Cardiac muscle cell (in vitro differentiated cells and primary cell): ENCODE results near the gene ACOT7. TPM values are rescaled to one million over a fixed set of nuclear protein-coding genes. Genes with fewer than 3 reads are reported as not detected.
A peak's percentile ranks its signal among the peaks of the same experiment; 100 is the strongest.

Source experiments
- DNase-seq, 2 donors: peaks; one replicate each; pipeline versions ENCODE4 v3.0.0 to v3.0.0-alpha.2; 2010 to 2017; ENCODE audit warnings: low read depth in 1 of 2, low spot score in 1 of 2
- H3K27ac ChIP-seq: fragments of 200-600 bp; sonication (generic); 2 replicates; pipeline ENCODE4 v1.5.1; 2016
- H3K27me3 ChIP-seq: fragments of 200-600 bp; sonication (generic); 2 replicates; pipeline ENCODE4 v1.6.0; 2016; ENCODE audit warnings: control low read depth
- H3K36me3 ChIP-seq: fragments of 200-600 bp; sonication (generic); 2 replicates; pipeline ENCODE4 v1.5.1; 2016; ENCODE audit warnings: control low read depth
- H3K4me1 ChIP-seq: fragments of 200-600 bp; sonication (generic); 2 replicates; pipeline ENCODE4 v1.8.1; 2017; ENCODE audit warnings: low read depth, mild to moderate bottlenecking, mixed run types
- H3K4me3 ChIP-seq: fragments of 200-600 bp; sonication (generic); 2 replicates; pipeline ENCODE4 v1.5.1; 2016; ENCODE audit warnings: mild to moderate bottlenecking
- H3K9me3 ChIP-seq: fragments of 200-600 bp; sonication (generic); 2 replicates; pipeline ENCODE4 v1.5.1; 2017; ENCODE audit warnings: low read depth, mild to moderate bottlenecking, control low read depth
- polyA plus RNA-seq: library from polyadenylated mRNA; unstranded; fragments of >200 nt; fragmentation: Nextera tagmentation; extraction: Ambion mirVana; gene quantifications from 2 replicates; pipeline ENCODE4 v1.2.1, GENCODE V29; 2016
- total RNA-seq: library from RNA; depleted of rRNA; stranded (reverse); fragments of >200 nt; gene quantifications from 2 replicates; pipeline ENCODE4 v1.2.3, GENCODE V29; 2016
- TF ChIP-seq, protein P1 (sequence below): IDR thresholded peaks from 2 replicates; pipeline ENCODE4 v1.5.1; 2012; ENCODE audit warnings: low read depth, mild to moderate bottlenecking, low read length

The ACOT7 gene
- total and polyA plus RNA-seq, 2 experiments from 2014 or later, result 11.8 to 51.2 TPM

DNA sequence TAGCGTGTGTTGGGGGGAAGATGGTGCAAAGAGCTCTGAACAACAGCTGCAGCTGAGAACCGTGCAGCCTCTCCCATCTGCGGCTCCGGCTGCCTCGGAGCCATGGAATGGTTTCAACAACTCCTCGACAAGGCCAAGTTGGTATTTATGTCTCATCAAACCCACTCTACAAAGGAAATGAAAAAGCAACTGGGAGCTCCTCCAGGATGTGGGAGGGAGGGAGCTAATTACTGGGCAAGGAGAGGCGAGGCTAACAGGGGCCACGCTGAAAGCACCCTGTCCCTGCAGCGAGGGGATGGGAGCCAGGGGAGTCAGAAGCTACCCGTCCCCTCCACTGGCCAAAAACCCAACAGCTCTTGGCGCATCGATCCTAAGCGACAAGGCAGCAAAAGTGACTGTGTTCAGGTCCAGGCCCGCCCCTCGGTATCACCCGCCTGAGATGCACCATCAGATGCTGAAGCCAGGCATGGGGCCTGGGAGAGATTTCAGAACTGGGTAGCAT lies 63.1 kb downstream of the ACOT7 start:
- TF ChIP-seq, protein P1, sequence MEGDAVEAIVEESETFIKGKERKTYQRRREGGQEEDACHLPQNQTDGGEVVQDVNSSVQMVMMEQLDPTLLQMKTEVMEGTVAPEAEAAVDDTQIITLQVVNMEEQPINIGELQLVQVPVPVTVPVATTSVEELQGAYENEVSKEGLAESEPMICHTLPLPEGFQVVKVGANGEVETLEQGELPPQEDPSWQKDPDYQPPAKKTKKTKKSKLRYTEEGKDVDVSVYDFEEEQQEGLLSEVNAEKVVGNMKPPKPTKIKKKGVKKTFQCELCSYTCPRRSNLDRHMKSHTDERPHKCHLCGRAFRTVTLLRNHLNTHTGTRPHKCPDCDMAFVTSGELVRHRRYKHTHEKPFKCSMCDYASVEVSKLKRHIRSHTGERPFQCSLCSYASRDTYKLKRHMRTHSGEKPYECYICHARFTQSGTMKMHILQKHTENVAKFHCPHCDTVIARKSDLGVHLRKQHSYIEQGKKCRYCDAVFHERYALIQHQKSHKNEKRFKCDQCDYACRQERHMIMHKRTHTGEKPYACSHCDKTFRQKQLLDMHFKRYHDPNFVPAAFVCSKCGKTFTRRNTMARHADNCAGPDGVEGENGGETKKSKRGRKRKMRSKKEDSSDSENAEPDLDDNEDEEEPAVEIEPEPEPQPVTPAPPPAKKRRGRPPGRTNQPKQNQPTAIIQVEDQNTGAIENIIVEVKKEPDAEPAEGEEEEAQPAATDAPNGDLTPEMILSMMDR, result no peak
- Histone ChIP-seq H3K9me3 (no peaks in the 10 kb centered on the region), H3K27me3 (no peaks in the 10 kb centered on the region), H3K36me3 (no peaks in the 10 kb centered on the region), H3K27ac (no peak overlapping the region), H3K4me1 (no peaks in the 10 kb centered on the region), H3K4me3 (no peak overlapping the region)
- peak in 1 of 2 donors; percentile 80 for DNase-seq

DNA sequence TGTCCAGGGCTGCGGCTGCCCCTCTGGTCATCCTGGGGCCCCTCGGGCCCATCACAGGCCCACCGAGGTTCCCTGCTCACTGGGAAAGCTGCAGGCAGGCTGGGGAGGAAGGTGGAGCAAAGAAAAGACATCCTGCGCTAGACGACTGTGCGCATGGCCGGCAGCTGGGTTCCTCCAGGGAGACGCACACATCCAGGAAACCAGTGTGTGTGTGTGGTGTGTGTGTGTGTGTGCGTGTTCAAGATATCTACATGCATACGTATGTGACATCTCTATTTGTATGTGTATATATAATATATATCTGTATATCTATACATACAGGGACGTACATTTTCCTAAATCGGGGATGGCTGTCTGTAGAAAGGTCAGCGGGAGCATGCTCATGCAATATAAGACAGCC lies 63.7 kb downstream of the ACOT7 start:
- no peaks in the 10 kb centered on the region for H3K9me3 ChIP-seq
- no peak overlapping the region for H3K27ac ChIP-seq
- H3K36me3 ChIP-seq, result no peaks in the 10 kb centered on the region
- TF ChIP-seq, protein P1, result no peak
- H3K27me3 ChIP-seq, result no peaks in the 10 kb centered on the region
- DNase-seq, result peak in 1 of 2 donors; percentile 71
- no peak overlapping the region for H3K4me3 ChIP-seq
- H3K4me1 ChIP-seq, result no peaks in the 10 kb centered on the region

DNA sequence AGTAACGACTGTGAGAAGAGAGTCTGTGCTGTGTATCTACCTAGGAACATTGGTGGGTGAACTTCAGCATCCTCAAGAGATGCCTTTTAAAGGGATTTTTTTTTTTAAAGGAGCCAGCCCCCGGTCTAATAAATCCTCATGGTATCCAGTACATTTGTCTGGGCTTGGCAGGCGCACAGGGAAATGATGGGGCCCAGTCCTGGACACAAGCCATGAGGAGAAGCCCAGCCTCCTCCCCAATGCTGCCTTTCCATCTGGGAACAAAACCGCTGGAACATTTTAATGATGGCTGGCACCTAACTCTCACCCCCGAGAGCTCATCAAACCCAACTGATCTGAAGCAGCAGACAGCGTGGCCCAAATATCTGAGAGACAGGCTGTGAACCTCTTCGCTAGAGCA lies 64.2 kb downstream of the ACOT7 start:
- H3K4me1 ChIP-seq, result no peaks in the 10 kb centered on the region
- no peak overlapping the region for H3K27ac ChIP-seq
- no peaks in the 10 kb centered on the region for H3K36me3 ChIP-seq
- TF ChIP-seq, protein P1, result no peak
- H3K9me3 ChIP-seq, result no peaks in the 10 kb centered on the region
- DNase-seq, result peak in 1 of 2 donors; percentile 56
- no peaks in the 10 kb centered on the region for H3K27me3 ChIP-seq
- H3K4me3 ChIP-seq, result no peak overlapping the region

DNA sequence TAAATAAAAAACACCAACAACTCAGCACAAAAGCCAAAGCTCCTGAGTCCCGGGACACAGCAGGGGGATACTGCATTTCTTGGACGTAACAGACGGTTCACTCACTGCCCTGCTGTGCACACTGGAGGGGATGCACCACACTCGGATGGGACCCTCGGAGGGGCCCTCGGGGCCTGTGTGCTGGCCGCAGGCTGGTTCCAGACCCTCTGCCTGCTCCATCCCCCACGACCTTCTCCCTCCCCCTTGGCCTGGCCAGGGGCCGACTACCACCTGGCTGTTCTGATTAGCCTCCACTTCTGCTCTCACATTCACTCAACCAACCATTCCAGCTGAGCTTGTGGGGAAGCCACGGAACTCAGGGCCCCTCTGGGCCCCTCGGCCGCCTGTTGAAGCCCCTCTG lies 64.9 kb downstream of the ACOT7 start:
- no peaks in the 10 kb centered on the region for H3K36me3 ChIP-seq
- no peaks in the 10 kb centered on the region for H3K27me3 ChIP-seq
- H3K27ac ChIP-seq, result no peak overlapping the region
- H3K9me3 ChIP-seq, result no peaks in the 10 kb centered on the region
- TF ChIP-seq, protein P1, result no peak
- H3K4me1 ChIP-seq, result no peaks in the 10 kb centered on the region
- H3K4me3 ChIP-seq, result no peak overlapping the region
- no peak for DNase-seq

DNA sequence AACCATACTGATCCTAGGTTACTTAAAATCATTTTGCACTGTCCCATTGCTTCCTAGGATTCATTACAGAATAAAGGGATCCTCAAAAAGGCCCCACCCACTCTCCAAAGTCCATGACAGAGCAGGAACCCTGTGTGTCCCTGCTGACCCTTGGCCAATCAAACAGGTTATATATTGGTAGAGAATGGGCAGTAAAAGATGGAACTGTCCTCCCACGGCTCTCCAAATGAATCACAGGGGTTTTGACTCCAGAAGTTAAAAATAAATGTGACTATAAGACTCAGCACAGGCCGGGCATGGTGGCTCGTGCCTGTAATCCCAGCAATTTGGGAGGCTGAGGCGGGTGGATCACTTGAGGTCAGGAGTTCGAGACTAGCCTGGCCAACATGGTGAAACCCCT lies 65.5 kb downstream of the ACOT7 start:
- Histone ChIP-seq H3K4me3 (no peak overlapping the region), H3K27me3 (no peaks in the 10 kb centered on the region), H3K9me3 (no peaks in the 10 kb centered on the region), H3K27ac (no peak overlapping the region), H3K36me3 (no peaks in the 10 kb centered on the region), H3K4me1 (no peaks in the 10 kb centered on the region)
- TF ChIP-seq, protein P1, result no peak
- no peak for DNase-seq

DNA sequence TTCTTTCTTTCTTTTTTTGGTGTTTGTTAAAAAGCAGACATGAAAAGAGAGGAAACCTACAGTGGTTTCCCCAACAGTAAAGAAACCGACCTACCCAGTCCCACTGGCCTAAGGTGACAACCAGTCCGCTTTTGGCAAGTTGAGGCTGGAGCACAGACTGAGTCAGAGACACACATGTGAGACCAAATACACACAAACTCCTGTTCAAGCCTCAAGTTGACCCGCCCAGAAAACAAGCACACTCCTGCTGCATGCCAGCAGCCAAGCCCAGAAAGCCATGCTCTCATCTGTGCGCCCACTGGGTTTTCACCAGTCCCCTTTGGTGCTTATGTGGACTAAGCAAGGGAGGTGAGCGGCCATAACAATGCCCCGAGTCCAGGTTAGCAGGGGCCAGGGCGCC lies 68.1 kb downstream of the ACOT7 start:
- DNase-seq, result no peak
- H3K4me1 ChIP-seq, result no peaks in the 10 kb centered on the region
- no peak overlapping the region for H3K27ac ChIP-seq
- no peaks in the 10 kb centered on the region for H3K27me3 ChIP-seq
- TF ChIP-seq, protein P1, result no peak
- H3K9me3 ChIP-seq, result no peaks in the 10 kb centered on the region
- H3K4me3 ChIP-seq, result no peak overlapping the region
- no peaks in the 10 kb centered on the region for H3K36me3 ChIP-seq
